Fibroblast of skin of back (primary cell): ENCODE results near the gene EIF3I. TPM values are rescaled to one million over a fixed set of nuclear protein-coding genes. Genes with fewer than 3 reads are reported as not detected.

Source experiments
- DNase-seq: peaks from one replicate; pipeline ENCODE4 v3.0.0-alpha.2; 2013
- polyA plus RNA-seq, 2 experiments: library from polyadenylated mRNA; unstranded; fragments of 120-200 nt; gene quantifications; one replicate each; pipeline ENCODE4 v1.2.1, GENCODE V29; 2013; ENCODE audit not compliant: insufficient read length in 2 of 2

The EIF3I gene
- polyA plus RNA-seq (2013, experiment 1 of 2; ENCODE audit: insufficient read length) = 256 TPM
- 206 TPM for polyA plus RNA-seq (2013, experiment 2 of 2; ENCODE audit: insufficient read length)

- peak; percentile 93 for DNase-seq
Measured at GRCh38 chr1:32221980-32222755, at the start of gene EIF3I, which contains the start of gene TMEM234. TSS of gene EIF3I (plus strand) at chr1:32222407. CDS start at chr1:32222442, 35 bp downstream. TSS of gene TMEM234 (minus strand) at chr1:32222353. CDS start at chr1:32222322, 31 bp downstream.

DNA sequence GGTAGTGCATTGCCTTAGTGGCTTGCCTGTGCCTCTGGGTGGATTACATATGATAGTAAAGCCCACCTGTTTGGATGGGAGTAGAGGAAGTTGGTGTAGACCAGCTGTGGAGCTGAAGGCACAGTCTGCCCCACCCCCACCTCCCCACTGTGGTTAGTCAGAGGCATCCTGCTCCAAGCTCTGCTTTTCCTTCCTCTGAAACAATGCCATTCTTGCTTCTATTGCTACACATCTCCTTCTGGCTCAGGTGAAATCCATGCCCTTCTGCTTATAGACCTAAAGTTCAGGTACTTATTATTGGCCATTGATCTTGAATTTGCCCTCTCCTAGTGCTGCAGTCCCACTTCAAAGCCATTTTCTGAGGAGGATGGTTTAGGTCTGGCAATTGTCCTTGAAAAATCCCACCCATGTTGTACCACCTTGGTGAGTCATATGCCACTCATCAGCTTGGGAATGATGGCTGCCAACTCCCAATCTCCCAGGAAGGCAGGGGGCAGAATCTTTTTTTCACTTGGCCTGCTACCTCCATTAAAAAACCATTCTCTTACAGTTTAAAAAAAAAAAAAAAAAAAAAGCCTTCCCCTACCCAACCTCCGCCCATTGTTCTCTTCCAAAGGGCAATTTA is 49.5 kb upstream of the EIF3I start:
- DNase-seq = no peak

DNA sequence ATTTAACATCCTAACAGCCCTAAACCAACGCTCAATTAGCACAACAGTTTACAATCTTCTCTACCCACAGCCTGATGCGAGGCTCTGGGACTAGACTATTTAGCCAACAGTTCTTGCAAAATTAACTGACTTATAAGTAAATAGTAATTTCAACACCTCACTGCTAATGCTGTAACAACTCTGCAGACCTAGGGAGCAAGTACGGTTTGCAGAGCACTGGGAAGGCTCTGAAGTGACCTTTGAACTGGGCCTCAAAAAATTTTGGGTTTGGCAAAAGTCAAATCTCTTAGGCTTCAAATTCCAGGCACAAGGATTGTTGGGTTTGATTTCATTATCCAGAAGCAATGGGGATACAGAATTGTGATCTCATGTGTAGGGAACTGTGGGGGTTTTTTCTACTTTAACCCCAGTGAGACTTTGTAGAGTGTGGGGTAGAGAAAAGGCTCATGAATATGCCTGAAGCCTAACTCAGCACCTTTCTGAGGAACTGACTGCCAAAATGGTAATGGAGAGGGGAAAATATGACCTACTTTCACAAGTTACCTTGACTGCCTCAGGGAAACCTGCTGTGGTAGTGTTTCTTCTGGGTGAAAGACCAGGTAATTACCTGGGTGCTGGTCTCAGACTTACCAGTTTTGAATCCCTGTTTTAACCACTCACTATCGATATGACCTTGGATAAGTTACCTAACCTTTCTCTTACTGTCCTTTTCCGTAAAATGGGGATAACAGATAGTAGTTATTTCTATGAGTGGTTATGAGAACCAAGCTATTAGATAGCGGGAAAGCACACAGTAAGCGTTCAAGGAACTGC is 43.6 kb upstream of the EIF3I start:
- no peak for DNase-seq

GRCh38 chr1:32179193-32179442 is 43.1 kb upstream of the EIF3I start:
- no peak for DNase-seq

GRCh38 chr1:32179443-32180185 is 42.6 kb upstream of the EIF3I start, which contains the start of gene TXLNA:
TSS of gene TXLNA (plus strand) at chr1:32179675. CDS start at chr1:32180346, 671 bp downstream.
- DNase-seq = peak; percentile 91

GRCh38 chr1:32180186-32181060 is 41.8 kb upstream of the EIF3I start:
- peak; percentile 58 for DNase-seq

DNA sequence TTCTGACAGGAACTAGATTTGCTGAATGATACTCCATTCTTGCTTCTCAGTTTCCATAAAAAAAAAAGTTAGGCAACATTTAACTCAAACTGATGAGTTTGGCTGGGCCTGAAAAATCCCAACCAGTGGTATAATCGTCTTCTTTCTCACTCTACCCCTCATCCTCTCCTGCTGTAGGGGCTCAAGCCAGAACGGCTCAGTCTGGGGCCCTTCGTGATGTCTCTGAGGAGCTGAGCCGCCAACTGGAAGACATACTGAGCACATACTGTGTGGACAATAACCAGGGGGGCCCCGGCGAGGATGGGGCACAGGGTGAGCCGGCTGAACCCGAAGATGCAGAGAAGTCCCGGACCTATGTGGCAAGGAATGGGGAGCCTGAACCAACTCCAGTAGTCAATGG is 41.1 kb upstream of the EIF3I start:
- no peak for DNase-seq

DNA sequence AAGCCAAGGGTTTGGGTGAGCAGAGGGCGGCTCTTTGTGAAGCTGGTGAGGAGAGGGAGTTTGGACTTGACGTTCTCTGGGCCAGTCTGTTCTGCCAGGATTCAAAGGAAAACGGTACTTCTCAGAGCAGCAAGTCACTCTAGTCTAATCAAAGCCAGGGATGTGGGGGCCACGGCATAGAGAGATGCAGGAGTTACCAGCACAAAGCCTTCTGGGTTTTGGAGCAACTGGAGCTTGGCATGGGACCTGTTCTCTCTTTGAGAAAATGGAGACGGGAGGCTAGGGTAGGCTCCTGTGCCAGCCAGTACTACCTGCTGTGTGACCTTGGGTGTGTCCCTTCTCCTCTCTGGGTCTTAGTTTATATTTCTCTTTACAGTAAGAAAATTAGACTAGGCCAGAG is 40.6 kb upstream of the EIF3I start:
- DNase-seq = no peak

DNA sequence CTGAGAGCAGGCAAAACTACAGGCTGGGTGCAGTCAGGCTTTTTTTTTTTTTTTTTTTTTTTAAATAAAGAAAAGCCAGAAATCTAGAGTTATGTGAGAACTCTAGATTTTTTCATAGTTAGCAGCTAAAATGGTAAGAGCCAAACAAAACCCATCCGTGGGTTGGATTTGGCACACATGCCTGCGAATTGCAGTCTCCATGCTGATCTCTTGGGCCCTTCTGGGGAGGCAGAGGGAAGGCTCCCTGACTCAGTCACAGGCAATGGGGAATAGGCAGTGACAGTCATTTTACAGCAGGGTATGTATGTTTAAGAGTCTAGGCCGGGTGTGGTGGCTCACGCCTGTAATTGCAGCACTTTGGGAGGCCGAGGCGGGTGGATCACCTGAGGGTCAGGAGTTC is 40.1 kb upstream of the EIF3I start:
- DNase-seq = no peak

DNA sequence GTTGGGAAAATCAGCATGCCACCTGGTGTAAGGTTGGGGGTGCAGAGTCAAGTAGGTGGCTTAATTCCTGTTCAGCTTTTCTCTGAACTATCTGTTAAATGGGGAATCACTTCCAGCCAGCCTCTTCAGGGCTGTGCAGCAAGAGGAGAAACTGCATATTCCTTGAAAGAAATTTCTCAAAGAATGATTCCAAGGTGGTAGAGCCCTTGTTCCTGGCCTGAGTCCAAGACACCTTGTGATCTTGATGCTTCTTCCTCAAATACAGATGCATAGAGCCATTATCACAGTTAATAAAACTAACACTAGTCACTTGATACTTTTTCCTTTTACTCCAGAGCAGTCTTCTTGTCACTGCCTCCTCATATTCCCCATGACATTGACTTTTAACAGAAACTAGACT is 37.6 kb upstream of the EIF3I start:
- no peak for DNase-seq

- DNase-seq = no peak
Measured at GRCh38 chr1:32186077-32186476, 36.1 kb upstream of the EIF3I start.

GRCh38 chr1:32186491-32186890 is 35.7 kb upstream of the EIF3I start:
- DNase-seq = no peak

DNA sequence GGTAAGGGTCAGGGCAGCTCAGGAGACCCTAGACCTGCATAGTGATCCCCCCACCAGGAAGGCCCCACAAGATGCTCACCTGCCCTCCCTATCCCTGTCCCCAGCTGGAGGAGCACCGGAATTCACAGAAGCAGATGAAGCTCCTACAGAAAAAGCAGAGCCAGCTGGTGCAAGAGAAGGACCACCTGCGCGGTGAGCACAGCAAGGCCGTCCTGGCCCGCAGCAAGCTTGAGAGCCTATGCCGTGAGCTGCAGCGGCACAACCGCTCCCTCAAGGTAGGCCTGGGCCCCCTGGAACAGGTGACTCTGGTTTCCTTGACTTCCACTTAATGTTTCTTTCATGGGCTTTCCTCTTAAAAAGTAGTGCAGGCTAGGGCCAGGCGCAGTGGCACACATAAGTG is 34.4 kb upstream of the EIF3I start:
- no peak for DNase-seq

- no peak for DNase-seq
Measured at GRCh38 chr1:32192220-32192948, 29.8 kb upstream of the EIF3I start.

DNA sequence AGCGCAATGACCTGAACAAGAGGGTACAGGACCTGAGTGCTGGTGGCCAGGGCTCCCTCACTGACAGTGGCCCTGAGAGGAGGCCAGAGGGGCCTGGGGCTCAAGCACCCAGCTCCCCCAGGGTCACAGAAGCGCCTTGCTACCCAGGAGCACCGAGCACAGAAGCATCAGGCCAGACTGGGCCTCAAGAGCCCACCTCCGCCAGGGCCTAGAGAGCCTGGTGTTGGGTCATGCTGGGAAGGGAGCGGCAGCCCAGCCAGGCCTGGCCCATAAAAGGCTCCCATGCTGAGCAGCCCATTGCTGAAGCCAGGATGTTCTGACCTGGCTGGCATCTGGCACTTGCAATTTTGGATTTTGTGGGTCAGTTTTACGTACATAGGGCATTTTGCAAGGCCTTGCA is 27.2 kb upstream of the EIF3I start:
- DNase-seq = no peak

DNA sequence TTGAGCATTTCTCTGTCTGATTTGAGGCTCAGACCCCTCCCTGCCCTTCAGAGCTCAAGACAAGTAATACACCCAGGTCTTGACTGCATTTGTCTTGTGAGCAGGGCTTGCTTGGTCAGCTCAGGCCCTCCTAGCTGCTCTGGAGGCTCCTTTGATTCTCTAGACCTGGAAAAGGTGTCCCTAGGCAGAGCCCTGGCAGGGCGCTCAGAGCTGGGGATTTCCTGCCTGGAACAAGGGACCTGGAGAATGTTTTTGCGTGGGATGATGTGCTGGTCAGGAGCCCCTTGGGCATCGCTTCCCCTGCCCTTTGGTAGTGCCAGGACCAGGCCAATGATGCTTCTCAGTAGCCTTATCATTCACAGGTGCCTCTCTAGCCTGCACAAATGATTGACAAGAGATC is 26.7 kb upstream of the EIF3I start:
- no peak for DNase-seq

DNA sequence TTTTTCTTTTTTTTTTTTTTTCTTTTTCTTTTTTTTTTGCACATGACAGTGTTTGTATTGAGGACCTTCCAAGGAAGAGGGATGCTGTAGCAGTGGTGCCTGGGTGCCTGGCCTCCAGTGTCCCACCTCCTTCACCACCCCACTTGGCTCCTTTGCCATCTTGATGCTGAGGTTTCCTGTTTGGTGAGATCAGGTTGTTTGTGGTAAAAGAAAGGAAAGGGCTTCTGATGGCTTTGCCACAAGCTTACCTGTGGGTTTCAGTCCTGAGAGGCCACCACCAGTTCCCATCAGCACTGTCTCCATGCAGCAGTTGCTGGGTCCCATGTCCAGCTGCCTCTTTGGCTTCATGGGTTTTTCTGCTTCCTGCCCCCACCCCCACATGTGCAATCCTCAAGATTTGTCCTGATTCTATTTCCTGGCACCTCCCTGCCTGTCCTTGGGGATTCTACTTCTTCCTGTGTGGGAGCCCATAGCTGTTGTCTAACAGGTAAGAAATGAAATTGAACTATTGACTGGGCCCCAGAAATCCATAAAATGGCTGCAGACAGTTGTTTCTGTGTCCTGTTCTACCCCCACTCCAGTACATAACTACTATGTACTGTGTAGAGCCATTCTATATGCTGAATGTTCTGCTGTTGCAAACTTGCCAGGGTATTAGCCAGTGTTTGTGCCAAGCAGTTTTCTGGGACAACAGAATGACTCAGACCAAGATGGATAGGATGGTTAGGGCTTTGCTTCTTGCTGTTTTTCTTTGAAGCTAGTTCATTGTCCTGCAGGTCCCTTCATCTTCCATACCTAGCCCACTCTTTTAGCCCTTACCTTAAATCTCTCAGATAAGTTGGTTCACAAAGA is 26.0 kb upstream of the EIF3I start:
- DNase-seq = no peak

DNA sequence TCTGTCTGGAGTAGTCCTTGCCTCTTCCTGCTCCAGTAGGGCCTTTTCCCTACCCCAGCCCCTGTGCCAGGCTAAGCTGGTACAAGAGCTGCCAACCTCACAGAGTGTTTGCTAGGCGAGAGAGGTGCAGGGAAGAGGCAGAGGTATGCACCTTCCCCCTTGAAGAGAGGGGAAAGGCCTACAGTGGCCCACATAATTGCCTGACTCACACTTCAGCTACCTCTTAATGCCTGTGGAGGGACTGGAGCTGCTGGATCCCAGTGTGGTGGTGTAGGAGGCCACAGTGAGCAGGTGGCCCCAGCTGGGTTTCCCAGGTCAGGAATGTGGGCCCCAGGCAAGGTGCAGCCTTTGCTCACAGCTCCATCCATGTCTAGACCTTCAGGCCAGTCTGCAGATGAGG is 25.1 kb upstream of the EIF3I start:
- no peak for DNase-seq

GRCh38 chr1:32197837-32198236 is 24.4 kb upstream of the EIF3I start:
- no peak for DNase-seq
